ENCODE results near the gene SPAG16.

DNA sequence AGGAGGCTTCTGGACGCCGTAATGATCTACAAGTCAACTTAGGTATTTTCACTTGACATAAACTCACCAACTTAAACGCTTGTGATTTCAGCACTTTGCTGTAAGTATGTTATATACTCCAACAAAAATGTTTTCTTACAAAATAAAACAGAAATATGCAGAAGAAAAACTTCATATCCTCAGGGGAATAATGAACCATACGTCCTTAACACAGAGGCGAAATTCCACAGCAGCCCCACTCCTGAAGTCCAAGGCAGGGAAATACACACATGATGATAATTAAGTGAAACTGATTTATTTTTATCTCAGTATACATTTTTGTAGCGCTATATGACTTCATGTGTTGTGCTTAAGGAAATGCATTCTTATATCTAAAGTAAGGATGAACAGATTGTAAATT, 791.2 kb downstream of the SPAG16 start:
- TF ChIP-seq, protein P1, sequence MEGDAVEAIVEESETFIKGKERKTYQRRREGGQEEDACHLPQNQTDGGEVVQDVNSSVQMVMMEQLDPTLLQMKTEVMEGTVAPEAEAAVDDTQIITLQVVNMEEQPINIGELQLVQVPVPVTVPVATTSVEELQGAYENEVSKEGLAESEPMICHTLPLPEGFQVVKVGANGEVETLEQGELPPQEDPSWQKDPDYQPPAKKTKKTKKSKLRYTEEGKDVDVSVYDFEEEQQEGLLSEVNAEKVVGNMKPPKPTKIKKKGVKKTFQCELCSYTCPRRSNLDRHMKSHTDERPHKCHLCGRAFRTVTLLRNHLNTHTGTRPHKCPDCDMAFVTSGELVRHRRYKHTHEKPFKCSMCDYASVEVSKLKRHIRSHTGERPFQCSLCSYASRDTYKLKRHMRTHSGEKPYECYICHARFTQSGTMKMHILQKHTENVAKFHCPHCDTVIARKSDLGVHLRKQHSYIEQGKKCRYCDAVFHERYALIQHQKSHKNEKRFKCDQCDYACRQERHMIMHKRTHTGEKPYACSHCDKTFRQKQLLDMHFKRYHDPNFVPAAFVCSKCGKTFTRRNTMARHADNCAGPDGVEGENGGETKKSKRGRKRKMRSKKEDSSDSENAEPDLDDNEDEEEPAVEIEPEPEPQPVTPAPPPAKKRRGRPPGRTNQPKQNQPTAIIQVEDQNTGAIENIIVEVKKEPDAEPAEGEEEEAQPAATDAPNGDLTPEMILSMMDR (IDR thresholded peaks at IDR 0.05), result no peak
- TF ChIP-seq POLR2AphosphoS5 (IDR thresholded peaks at IDR 0.05; ENCODE audit: low read depth, low read length) (no peak), REST (IDR thresholded peaks at IDR 0.05; ENCODE audit: insufficient read depth in 1 of 2, low read depth in 2 of 2, low read length in 1 of 2) (no peak), SIN3A (IDR thresholded peaks at IDR 0.05; ENCODE audit: borderline replicate concordance, insufficient read depth, low read depth, low read length) (no peak)

Data from Panc1 (cell line).